KMS-11 (cell line): Measurements from ENCODE around the gene FNTB.

Experiments
- H2AFZ ChIP-seq: fragments of 200-600 bp; sonication (generic); 2 replicates; pipeline ENCODE4 v1.6.1; 2016; ENCODE audit warnings: antibody characterized with exemption, mixed run types, low read depth
- H3K27ac ChIP-seq: fragments of 200-600 bp; sonication (generic); 2 replicates; pipeline ENCODE4 v1.6.1; 2016; ENCODE audit warnings: mild to moderate bottlenecking, mixed run types
- H3K27me3 ChIP-seq: fragments of 200-600 bp; sonication (generic); 2 replicates; pipeline ENCODE4 v1.6.1; 2017; ENCODE audit warnings: mild to moderate bottlenecking, low read depth, mixed run types, moderate library complexity; ENCODE audit not compliant: insufficient read depth
- H3K36me3 ChIP-seq: fragments of 200-600 bp; sonication (generic); 2 replicates; pipeline ENCODE4 v1.6.1; 2017; ENCODE audit warnings: mild to moderate bottlenecking, mixed run types; ENCODE audit not compliant: insufficient read depth
- H3K4me1 ChIP-seq: fragments of 200-600 bp; sonication (generic); 2 replicates; pipeline ENCODE4 v1.6.1; 2016; ENCODE audit warnings: mild to moderate bottlenecking, low read depth, mixed run types; ENCODE audit not compliant: poor library complexity, severe bottlenecking
- H3K4me2 ChIP-seq: fragments of 200-600 bp; sonication (generic); 2 replicates; pipeline ENCODE4 v1.7.0; 2016; ENCODE audit warnings: mild to moderate bottlenecking, mixed run types
- H3K4me3 ChIP-seq: fragments of 200-600 bp; sonication (generic); IDR thresholded peaks from 2 replicates; pipeline ENCODE4 v1.6.1; 2017; ENCODE audit warnings: low read depth, low read length, mixed read lengths; ENCODE audit not compliant: insufficient read depth
- H3K79me2 ChIP-seq: fragments of 200-600 bp; sonication (generic); 2 replicates; pipeline ENCODE4 v1.6.1; 2016; ENCODE audit warnings: low read depth, mixed run types; ENCODE audit not compliant: insufficient read depth
- H3K9ac ChIP-seq: fragments of 200-600 bp; sonication (generic); 2 replicates; pipeline ENCODE4 v1.6.1; 2016; ENCODE audit warnings: mild to moderate bottlenecking, mixed run types
- H4K20me1 ChIP-seq: fragments of 200-600 bp; sonication (generic); 2 replicates; pipeline ENCODE4 v1.6.1; 2016; ENCODE audit warnings: mild to moderate bottlenecking, mixed run types; ENCODE audit not compliant: insufficient read depth
- TF ChIP-seq, protein P1 (sequence below): fragments of 200-600 bp; sonication (generic); conservative IDR thresholded peaks from 2 replicates; pipeline ENCODE4 v1.6.1; 2017; ENCODE audit warnings: low read depth, mild to moderate bottlenecking, antibody characterized with exemption, low read length, moderate library complexity, mixed read lengths

FNTB gene

DNA sequence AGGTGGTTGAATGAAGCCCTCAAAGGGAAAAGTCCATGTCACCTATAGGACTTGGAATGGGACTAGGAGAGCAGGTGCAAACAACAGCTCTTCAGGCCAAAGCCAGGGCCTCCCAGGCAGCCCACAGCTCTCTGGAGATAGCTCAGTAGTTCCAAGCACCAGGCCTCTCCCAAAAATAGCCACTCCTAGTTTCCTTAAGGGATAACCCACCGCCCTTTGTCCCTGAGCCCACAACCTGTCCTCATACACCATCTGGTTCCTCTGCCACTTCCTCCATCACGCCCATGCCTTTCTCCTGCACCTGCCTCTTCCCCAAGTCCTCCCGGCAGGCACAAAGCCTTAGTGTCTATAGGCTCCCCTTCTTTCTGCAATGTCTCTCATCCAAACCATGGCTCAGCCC, 16.7 kb upstream of the FNTB start:
- H3K9ac ChIP-seq = peak overlapping the region; percentile 31; the same call in 1 of the 2 replicates
- H3K4me2 ChIP-seq = peak overlapping the region; percentile 81
- no peaks in the 10 kb centered on the region for H3K36me3 ChIP-seq
- H3K4me3 ChIP-seq = no peak overlapping the region
- no peaks in the 10 kb centered on the region for H3K27me3 ChIP-seq
- H3K4me1 ChIP-seq = peaks cover 64% of the 10 kb centered on the region
- H4K20me1 ChIP-seq = no peaks in the 10 kb centered on the region
- H3K27ac ChIP-seq = peak overlapping the region; percentile 79
- TF ChIP-seq, protein P1, sequence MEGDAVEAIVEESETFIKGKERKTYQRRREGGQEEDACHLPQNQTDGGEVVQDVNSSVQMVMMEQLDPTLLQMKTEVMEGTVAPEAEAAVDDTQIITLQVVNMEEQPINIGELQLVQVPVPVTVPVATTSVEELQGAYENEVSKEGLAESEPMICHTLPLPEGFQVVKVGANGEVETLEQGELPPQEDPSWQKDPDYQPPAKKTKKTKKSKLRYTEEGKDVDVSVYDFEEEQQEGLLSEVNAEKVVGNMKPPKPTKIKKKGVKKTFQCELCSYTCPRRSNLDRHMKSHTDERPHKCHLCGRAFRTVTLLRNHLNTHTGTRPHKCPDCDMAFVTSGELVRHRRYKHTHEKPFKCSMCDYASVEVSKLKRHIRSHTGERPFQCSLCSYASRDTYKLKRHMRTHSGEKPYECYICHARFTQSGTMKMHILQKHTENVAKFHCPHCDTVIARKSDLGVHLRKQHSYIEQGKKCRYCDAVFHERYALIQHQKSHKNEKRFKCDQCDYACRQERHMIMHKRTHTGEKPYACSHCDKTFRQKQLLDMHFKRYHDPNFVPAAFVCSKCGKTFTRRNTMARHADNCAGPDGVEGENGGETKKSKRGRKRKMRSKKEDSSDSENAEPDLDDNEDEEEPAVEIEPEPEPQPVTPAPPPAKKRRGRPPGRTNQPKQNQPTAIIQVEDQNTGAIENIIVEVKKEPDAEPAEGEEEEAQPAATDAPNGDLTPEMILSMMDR = no peak
- no peak overlapping the region for H2AFZ ChIP-seq
- peaks cover 31% of the 10 kb centered on the region; the same call in 1 of the 2 replicates for H3K79me2 ChIP-seq

DNA sequence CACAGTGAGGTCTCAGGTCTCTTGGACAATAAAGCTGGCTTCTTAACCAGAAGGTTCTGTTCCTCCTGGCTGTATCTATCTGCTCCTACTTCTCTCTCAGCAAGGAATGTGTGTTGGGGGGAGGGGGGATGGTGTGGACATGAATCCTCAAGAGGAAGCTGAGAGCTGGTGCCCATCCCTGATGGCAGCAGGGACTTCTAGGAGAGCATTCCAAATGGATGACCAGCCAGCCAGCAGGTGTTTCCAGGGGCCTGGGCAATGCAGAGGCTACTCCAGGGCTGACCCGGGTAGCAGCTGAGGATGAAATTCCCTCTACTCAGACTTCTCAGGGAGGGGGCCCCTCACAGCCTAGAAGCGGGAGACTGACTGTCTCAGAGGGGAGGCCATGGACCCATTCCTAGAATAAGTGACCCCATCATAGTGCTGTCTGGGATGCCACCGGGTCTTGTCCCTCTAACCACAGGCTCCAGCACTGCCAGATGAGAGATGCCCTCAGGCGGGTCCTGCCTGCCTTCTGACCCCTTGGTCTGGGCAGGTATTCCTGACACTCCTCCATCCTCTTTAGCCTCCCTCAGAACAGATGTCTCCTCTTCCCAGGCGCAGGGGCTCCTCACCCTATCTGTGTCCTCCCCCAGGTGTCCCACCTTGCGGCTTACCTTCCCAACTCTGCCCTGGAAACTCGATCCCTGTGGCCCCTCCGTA, 15.8 kb upstream of the FNTB start:
- peaks cover 31% of the 10 kb centered on the region; the same call in 1 of the 2 replicates for H3K79me2 ChIP-seq
- H4K20me1 ChIP-seq = no peaks in the 10 kb centered on the region
- H3K9ac ChIP-seq = peak overlapping the region; percentile 64; the same call in 1 of the 2 replicates
- H2AFZ ChIP-seq = no peak overlapping the region
- peak overlapping the region; percentile 81 for H3K4me2 ChIP-seq
- H3K4me1 ChIP-seq = peaks cover 55% of the 10 kb centered on the region
- peak overlapping the region; percentile 79; the same call in 1 of the 2 replicates for H3K27ac ChIP-seq
- H3K4me3 ChIP-seq = no peak overlapping the region
- TF ChIP-seq, protein P1 = no peak
- H3K27me3 ChIP-seq = no peaks in the 10 kb centered on the region
- H3K36me3 ChIP-seq = no peaks in the 10 kb centered on the region

DNA sequence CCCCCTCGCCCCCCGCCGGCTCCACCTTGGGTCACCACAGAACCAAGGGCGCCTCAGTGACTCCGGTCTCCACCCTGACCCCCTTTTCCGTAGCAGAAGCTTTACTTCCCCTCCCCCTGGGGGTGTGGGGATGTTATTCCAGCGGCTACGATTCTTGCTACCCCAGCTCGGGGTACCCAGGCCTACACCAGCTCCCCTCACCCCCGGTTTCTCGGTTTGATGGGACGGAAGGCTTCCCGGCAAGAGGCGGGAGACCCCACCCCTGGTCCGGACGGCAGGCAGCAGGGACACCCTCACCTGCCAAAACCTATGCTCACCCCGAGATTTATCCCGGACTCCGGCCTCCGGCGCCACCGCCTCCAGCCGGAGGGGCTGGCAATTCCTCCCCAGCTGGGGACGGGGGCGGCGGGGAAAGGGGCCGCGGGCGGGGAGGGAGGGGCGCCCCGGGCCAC, 15.2 kb upstream of the FNTB start:
- Histone ChIP-seq H3K27ac (0 out of 2 replicates have a peak overlapping the region, but pooled peaks have one; percentile 15), H3K4me1 (peaks cover 50% of the 10 kb centered on the region)

DNA sequence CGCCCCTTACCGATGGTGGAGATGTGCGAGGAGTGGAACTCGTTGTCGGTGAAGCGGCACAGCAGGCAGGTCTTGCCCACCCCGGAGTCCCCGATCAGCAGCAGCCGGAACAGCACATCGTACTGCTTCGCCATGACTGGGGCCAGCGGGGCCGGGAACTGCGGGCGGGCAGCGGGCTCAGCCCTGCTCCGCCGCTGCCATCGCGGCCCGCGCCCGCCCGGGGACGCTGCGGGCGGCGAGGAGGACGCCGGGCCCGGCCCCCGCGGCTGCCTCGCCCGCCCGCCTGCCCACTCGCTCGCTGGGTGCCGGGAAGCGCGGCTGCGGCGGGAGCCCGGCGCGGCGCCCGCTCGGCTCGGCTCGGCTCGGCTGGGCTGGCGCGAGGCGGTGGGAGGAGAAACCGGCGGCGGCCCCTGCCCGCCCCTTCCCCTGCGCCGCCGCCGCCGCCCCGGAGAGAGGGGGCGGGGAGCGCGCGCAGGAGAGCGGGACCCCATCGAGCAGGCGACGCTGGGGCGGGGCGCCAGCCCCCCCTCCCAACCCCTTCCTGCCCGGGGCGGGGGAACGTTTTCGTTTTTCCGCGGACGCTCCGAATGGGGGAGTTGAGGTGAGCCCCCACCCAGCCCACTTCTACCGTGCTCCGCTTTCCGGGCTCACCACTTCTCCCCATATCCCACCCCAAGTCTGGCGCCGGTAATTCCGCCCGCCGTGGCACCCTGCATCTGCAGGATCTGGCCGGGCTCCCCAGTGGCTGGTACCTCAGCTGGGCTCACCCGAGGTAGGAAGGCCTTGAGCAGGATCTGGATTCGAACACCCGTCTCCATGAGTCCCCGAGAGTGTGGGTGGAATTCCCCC, 14.5 kb upstream of the FNTB start, which contains the start of gene RAB15:
Gene RAB15, minus strand, starts transcription at position 394 of the 849 bp plus-strand sequence. Its CDS starts 260 bp downstream, at position 134.
- TF ChIP-seq, protein P1 = no peak
- H3K36me3 ChIP-seq = no peaks in the 10 kb centered on the region
- no peaks in the 10 kb centered on the region for H4K20me1 ChIP-seq
- H3K4me1 ChIP-seq = peaks cover 44% of the 10 kb centered on the region
- no peaks in the 10 kb centered on the region for H3K27me3 ChIP-seq
- no peak within 1 kb of the TSS for H3K4me3 ChIP-seq
- H3K4me2 ChIP-seq = peak within 1 kb of the TSS; percentile 81
- peaks cover 31% of the 10 kb centered on the region; the same call in 1 of the 2 replicates for H3K79me2 ChIP-seq
- H3K9ac ChIP-seq = peak within 1 kb of the TSS; percentile 76; the same call in 1 of the 2 replicates
- H2AFZ ChIP-seq = peak within 1 kb of the TSS; percentile 75
- H3K27ac ChIP-seq = peak within 1 kb of the TSS; percentile 39; the same call in 1 of the 2 replicates

More for the DNA sequence above, 15.2 kb upstream of the FNTB start:
- peak overlapping the region; percentile 81 for H3K4me2 ChIP-seq
- peaks cover 31% of the 10 kb centered on the region; the same call in 1 of the 2 replicates for H3K79me2 ChIP-seq
- H3K36me3 ChIP-seq = no peaks in the 10 kb centered on the region
- H4K20me1 ChIP-seq = no peaks in the 10 kb centered on the region
- H3K9ac ChIP-seq = peak overlapping the region; percentile 64; the same call in 1 of the 2 replicates
- TF ChIP-seq, protein P1 = no peak
- H3K4me3 ChIP-seq = no peak overlapping the region
- no peaks in the 10 kb centered on the region for H3K27me3 ChIP-seq
- peak overlapping the region; percentile 38; the same call in 1 of the 2 replicates for H2AFZ ChIP-seq
